H9 (cell line): ENCODE results near the gene SLC25A25. TPM values are rescaled to one million over a fixed set of nuclear protein-coding genes. Genes with fewer than 3 reads are reported as not detected.

Experiments
- DNase-seq: peaks from one replicate; pipeline ENCODE4 v3.0.0-alpha.2; 2017
- H2AFZ ChIP-seq: one replicate; pipeline ENCODE4 v1.6.1; 2013; ENCODE audit warnings: mild to moderate bottlenecking, low read length, control low read depth, moderate library complexity
- H2AK5ac ChIP-seq: 2 replicates; pipeline ENCODE4 v1.6.1; 2013; ENCODE audit warnings: low read length, control low read depth, mixed read lengths; ENCODE audit not compliant: insufficient read length
- H2BK120ac ChIP-seq: one replicate; pipeline ENCODE4 v1.6.1; 2013; ENCODE audit warnings: low read depth, mild to moderate bottlenecking, low read length, control low read depth, inconsistent platforms; ENCODE audit not compliant: poor library complexity, severe bottlenecking
- H2BK12ac ChIP-seq: 2 replicates; pipeline ENCODE4 v1.6.1; 2013; ENCODE audit warnings: low read length, control low read depth, mixed read lengths, low read depth; ENCODE audit not compliant: insufficient read length
- H2BK15ac ChIP-seq: 2 replicates; pipeline ENCODE4 v1.6.1; 2013; ENCODE audit warnings: low read depth, low read length, control low read depth
- H2BK20ac ChIP-seq: one replicate; pipeline ENCODE4 v1.6.1; 2013; ENCODE audit warnings: low read depth, mild to moderate bottlenecking, low read length, control low read depth, inconsistent platforms; ENCODE audit not compliant: poor library complexity, severe bottlenecking
- H2BK5ac ChIP-seq: 2 replicates; pipeline ENCODE4 v1.6.1; 2013; ENCODE audit warnings: low read length, control low read depth, mixed read lengths; ENCODE audit not compliant: insufficient read length
- H3K14ac ChIP-seq: 2 replicates; pipeline ENCODE4 v1.6.1; 2013; ENCODE audit warnings: low read length, control low read depth; ENCODE audit not compliant: insufficient read depth
- H3K18ac ChIP-seq: 2 replicates; pipeline ENCODE4 v1.6.1; 2013; ENCODE audit warnings: low read depth, mild to moderate bottlenecking, mixed read lengths, low read length, control low read depth; ENCODE audit not compliant: insufficient read length
- H3K23ac ChIP-seq: 2 replicates; pipeline ENCODE4 v1.6.1; 2013; ENCODE audit warnings: low read length, control low read depth, mixed read lengths, low read depth; ENCODE audit not compliant: insufficient read length
- H3K23me2 ChIP-seq: 2 replicates; pipeline ENCODE4 v1.6.1; 2013; ENCODE audit warnings: low read depth, mild to moderate bottlenecking, mixed read lengths, low read length, control low read depth; ENCODE audit not compliant: insufficient read length, poor library complexity, severe bottlenecking
- H3K27ac ChIP-seq: 2 replicates; pipeline ENCODE4 v1.5.1; 2013; ENCODE audit warnings: low read length, control low read depth, mixed read lengths, low read depth; ENCODE audit not compliant: insufficient read length
- H3K27me3 ChIP-seq: 2 replicates; pipeline ENCODE4 v1.6.1; 2013; ENCODE audit warnings: low read length, control low read depth, inconsistent platforms; ENCODE audit not compliant: insufficient read depth
- H3K4ac ChIP-seq: 2 replicates; pipeline ENCODE4 v1.6.1; 2013; ENCODE audit warnings: low read depth, mild to moderate bottlenecking, control low read depth, inconsistent platforms, low read length, moderate library complexity
- H3K4me1 ChIP-seq: 2 replicates; pipeline ENCODE4 v1.6.1; 2013; ENCODE audit warnings: low read length, control low read depth, inconsistent platforms; ENCODE audit not compliant: insufficient read depth
- H3K4me2 ChIP-seq: 2 replicates; pipeline ENCODE4 v1.6.1; 2013; ENCODE audit warnings: low read length, control low read depth, mixed read lengths; ENCODE audit not compliant: insufficient read length, insufficient read depth
- H3K56ac ChIP-seq: 2 replicates; pipeline ENCODE4 v1.6.1; 2013; ENCODE audit warnings: low read depth, mild to moderate bottlenecking, mixed read lengths, low read length, control low read depth; ENCODE audit not compliant: insufficient read length
- H3K79me1 ChIP-seq: 2 replicates; pipeline ENCODE4 v1.6.1; 2013; ENCODE audit warnings: low read depth, mild to moderate bottlenecking, moderate library complexity, low read length, control low read depth, inconsistent platforms; ENCODE audit not compliant: insufficient read depth, poor library complexity, severe bottlenecking
- H3K79me2 ChIP-seq: 2 replicates; pipeline ENCODE4 v1.6.1; 2013; ENCODE audit warnings: low read length, control low read depth, inconsistent platforms; ENCODE audit not compliant: insufficient read depth
- H3K9ac ChIP-seq: 2 replicates; pipeline ENCODE4 v1.6.1; 2013; ENCODE audit warnings: low read length, control low read depth, mixed read lengths; ENCODE audit not compliant: insufficient read length; ENCODE audit errors: extremely low read depth
- H3K9me3 ChIP-seq: one replicate; pipeline ENCODE4 v1.6.1; 2013; ENCODE audit warnings: low read depth, low read length, inconsistent platforms; ENCODE audit not compliant: control insufficient read depth
- H3T11ph ChIP-seq: one replicate; pipeline ENCODE4 v1.6.1; 2013; ENCODE audit warnings: mild to moderate bottlenecking, low read length, control low read depth, inconsistent platforms
- H4K20me1 ChIP-seq: one replicate; pipeline ENCODE4 v1.6.1; 2013; ENCODE audit not compliant: control insufficient read depth, insufficient read length, insufficient read depth
- H4K5ac ChIP-seq: 2 replicates; pipeline ENCODE4 v1.6.1; 2013; ENCODE audit warnings: low read depth, mild to moderate bottlenecking, mixed read lengths, low read length, control low read depth; ENCODE audit not compliant: insufficient read length
- H4K8ac ChIP-seq: replicated peaks from 2 replicates; pipeline ENCODE4 v1.6.1; 2013; ENCODE audit warnings: low read length, control low read depth, mixed read lengths, low read depth; ENCODE audit not compliant: insufficient read length
- H4K91ac ChIP-seq: 2 replicates; pipeline ENCODE4 v1.6.1; 2013; ENCODE audit warnings: low read depth, mild to moderate bottlenecking, moderate library complexity, mixed read lengths, low read length, control low read depth; ENCODE audit not compliant: insufficient read length
- H3K27ac Mint-ChIP-seq, 3 experiments: 2 replicates in 2 of 3; 3 replicates in 1 of 3; pipeline ENCODE4 v1.8.0; 2020 to 2021; ENCODE audit warnings: mixed read lengths in 3 of 3, mild to moderate bottlenecking in 1 of 3, moderate library complexity in 1 of 3
- H3K27me3 Mint-ChIP-seq: 2 replicates; pipeline ENCODE4 v1.8.0; 2021; ENCODE audit warnings: low read depth, mild to moderate bottlenecking, moderate library complexity, mixed read lengths
- H3K36me3 Mint-ChIP-seq, 3 experiments: 2 replicates in 2 of 3; 3 replicates in 1 of 3; pipeline ENCODE4 v1.8.0; 2020 to 2021; ENCODE audit warnings: low read depth in 3 of 3, mixed read lengths in 3 of 3; ENCODE audit not compliant: insufficient read depth in 1 of 3
- H3K4me1 Mint-ChIP-seq, 2 experiments: 2 replicates each; pipeline ENCODE4 v1.8.0; 2020; ENCODE audit warnings: mixed read lengths in 2 of 2
- H3K4me3 Mint-ChIP-seq, 2 experiments: 2 replicates in 1 of 2; 3 replicates in 1 of 2; pipeline ENCODE4 v1.8.0; 2020 to 2021; ENCODE audit warnings: mild to moderate bottlenecking in 2 of 2, mixed read lengths in 2 of 2, moderate library complexity in 1 of 2
- H3K9me3 Mint-ChIP-seq, 2 experiments: 2 replicates in 1 of 2; 3 replicates in 1 of 2; pipeline ENCODE4 v1.8.0; 2020; ENCODE audit warnings: mild to moderate bottlenecking in 2 of 2, mixed read lengths in 2 of 2, moderate library complexity in 1 of 2
- CTCF ChIP-seq: fragments of 200-600 bp; sonication (generic); conservative IDR thresholded peaks from 3 replicates; pipeline ENCODE4 v1.8.0; 2021; ENCODE audit warnings: antibody characterized with exemption, mild to moderate bottlenecking
- WGBS: extraction: QIAGEN DNeasy Blood & Tissue Kit; methylation state at CpG from one replicate; pipeline ENCODE4 v1.1.7; 2013; ENCODE audit warnings: missing lambda C conversion rate, low lambda C conversion rate, mixed read lengths; ENCODE audit not compliant: insufficient read length; ENCODE audit errors: extremely low coverage; 5-methylcytosine and 5-hydroxymethylcytosine counted together
- total RNA-seq: library from RNA; stranded (reverse); gene quantifications from 2 replicates; pipeline ENCODE4 v1.2.1, GENCODE V29; 2021

SLC25A25 gene
- total RNA-seq, 1 experiment from 2014 or later: 16.9 TPM

DNA sequence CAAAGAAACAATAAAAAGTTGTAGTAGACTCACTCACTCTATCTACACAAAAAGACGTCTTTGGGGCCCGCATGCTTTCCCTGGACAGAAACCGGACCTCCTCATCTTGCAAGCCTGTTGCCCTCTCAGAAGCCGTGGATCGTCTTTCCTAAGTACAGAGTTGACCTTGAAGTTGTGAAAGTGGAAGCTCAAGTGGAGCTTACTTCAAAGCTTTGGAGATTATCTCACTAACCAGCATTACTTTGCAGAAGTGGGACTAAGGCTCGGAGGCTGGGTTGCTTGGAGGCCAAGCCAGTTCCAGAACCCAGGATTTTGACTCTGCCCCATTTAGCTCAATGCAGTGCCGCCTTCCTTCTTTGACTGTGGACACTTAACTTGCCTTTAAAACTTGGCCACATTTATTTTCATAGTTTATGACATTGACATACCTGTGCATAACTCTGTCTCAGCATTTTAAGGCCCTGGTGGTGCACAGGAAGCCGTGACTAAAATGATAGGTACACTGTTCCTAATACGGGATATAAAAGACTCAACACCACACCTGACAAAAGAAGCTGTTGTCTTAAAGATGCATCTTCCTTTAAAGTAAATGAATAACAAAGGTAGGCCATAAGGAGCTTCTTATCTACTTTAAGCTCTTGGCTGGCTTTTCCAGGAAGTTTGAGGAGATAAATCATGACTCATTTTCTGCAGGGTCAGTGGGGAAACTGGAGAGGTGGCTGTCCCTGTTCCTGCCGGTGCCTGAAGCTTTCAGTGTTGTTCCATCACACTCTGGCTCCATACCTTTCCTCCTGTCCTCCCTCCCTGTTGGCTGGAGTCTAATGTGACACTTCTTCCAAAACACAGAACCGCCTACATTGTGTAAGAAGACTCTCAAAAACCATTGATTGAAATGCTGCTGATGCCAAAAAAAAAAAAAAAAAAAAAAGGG is 10.7 kb downstream of the SLC25A25 start:
- Histone ChIP-seq H4K20me1 (no peaks in the 10 kb centered on the region), H3K4ac (no peak overlapping the region), H3K4me2 (no peak overlapping the region), H3K27ac (no peak overlapping the region), H3K4me1 (peaks cover 4% of the 10 kb centered on the region; the same call in 1 of the 2 replicates), H3T11ph (no peak overlapping the region), H2BK12ac (no peak overlapping the region), H3K27me3 (no peaks in the 10 kb centered on the region), H3K14ac (no peak overlapping the region), H4K91ac (no peak overlapping the region), H2BK5ac (no peak overlapping the region), H2BK20ac (no peak overlapping the region), H3K79me1 (no peaks in the 10 kb centered on the region), H3K9me3 (no peaks in the 10 kb centered on the region), H2AK5ac (no peak overlapping the region), H3K56ac (no peak overlapping the region), H2BK15ac (no peak overlapping the region), H4K5ac (no peak overlapping the region), H3K23me2 (no peaks in the 10 kb centered on the region), H2AFZ (no peak overlapping the region), H3K23ac (no peak overlapping the region), H3K18ac (no peak overlapping the region), H3K9ac (no peak overlapping the region), H3K79me2 (no peaks in the 10 kb centered on the region; the same call in 1 of the 2 replicates), H4K8ac (no peak overlapping the region), H2BK120ac (no peak overlapping the region)
- DNase-seq: no peak
- H3K4me1 Mint-ChIP-seq: peaks cover 27 to 29% of the 10 kb centered on the region in 2 experiments
- H3K4me3 Mint-ChIP-seq: no peak overlapping the region
- no peaks in the 10 kb centered on the region for H3K27me3 Mint-ChIP-seq
- peaks cover 3 to 5% (median 3%) of the 10 kb centered on the region in 3 experiments; a peak in 4 of 7 replicates for H3K36me3 Mint-ChIP-seq
- peak overlapping the region; percentile 60 to 88 (median 81); a peak in 5 of 7 replicates for H3K27ac Mint-ChIP-seq
- H3K9me3 Mint-ChIP-seq: no peaks in the 10 kb centered on the region
- no CpG with 5 or more reads among the region's 11 CpGs for WGBS
- TF ChIP-seq CTCF: no peak
